GM12892 (cell line): ENCODE measurements around the gene KIF3C.

Source experiments
- POLR2A ChIP-seq: IDR thresholded peaks from 2 replicates; pipeline ENCODE4 v1.6.1; 2011; ENCODE audit warnings: low read depth, low read length, control low read depth
- POLR2AphosphoS5 ChIP-seq: IDR thresholded peaks from 2 replicates; pipeline ENCODE4 v1.6.1; 2011; ENCODE audit warnings: low read depth, low read length, control low read depth
- TAF1 ChIP-seq: IDR thresholded peaks from 2 replicates; pipeline ENCODE4 v1.6.1; 2011; ENCODE audit warnings: low read depth, mild to moderate bottlenecking, control low read depth, low read length, borderline replicate concordance

DNA sequence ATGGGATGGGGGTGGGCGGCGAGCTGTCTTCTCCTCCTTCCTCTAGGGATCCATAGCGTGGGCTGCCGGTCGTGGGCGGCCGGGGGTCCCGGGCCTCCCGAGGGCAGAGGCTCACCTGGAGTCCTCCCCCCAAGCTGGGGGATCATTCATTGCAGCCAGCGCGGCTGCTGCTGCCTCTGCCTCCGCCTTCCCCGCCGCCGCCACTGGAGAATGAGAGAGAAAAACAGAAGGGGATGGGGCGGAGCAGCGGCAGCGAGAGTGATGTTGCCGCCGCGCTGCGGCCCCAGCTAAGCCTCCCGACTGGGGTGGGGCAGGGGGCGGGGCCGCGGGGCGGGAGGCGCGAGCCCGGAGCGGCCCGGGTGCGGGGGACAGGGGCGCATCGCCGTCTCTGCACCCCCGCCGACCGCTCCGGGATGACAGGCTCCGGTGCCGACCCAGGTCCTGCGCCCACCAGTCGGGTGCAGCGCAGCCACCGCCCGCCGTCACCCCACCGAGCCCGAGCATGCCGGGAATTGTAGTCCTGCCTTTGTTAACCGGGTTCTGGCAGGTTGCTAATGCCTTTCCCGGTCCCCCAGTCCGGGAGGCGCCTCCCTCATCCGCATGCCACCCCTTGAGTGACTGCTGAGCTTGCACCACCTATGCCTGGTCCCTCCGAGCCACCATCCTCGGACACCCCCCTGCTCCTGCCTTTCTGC, at the start of gene KIF3C:
- TF ChIP-seq POLR2A: no peak
- TF ChIP-seq POLR2AphosphoS5: no peak
- TF ChIP-seq TAF1: no peak
